Right renal pelvis (tissue), 4 donors: ENCODE results near the gene BIRC3. TPM values are rescaled to one million over a fixed set of nuclear protein-coding genes. Genes with fewer than 3 reads are reported as not detected.
A peak's percentile ranks its signal among the peaks of the same experiment; 100 is the strongest.
"Not testable (repeated sequence)": the region's sequence is repeated elsewhere in the genome, so short reads cannot be mapped to it uniquely, and the experiment has no call there.

Source experiments
- DNase-seq, 4 donors: peaks; one replicate each; pipeline ENCODE4 v3.0.0-alpha.2; 2013; ENCODE audit warnings: low read depth in 4 of 4, low spot score in 3 of 4, missing footprints in 1 of 4
- polyA plus RNA-seq, 4 donors: library from polyadenylated mRNA; unstranded; fragments of 120-200 nt; gene quantifications; one replicate each; pipeline ENCODE4 v1.2.1, GENCODE V29; 2013; ENCODE audit not compliant: insufficient read length in 4 of 4

The BIRC3 gene
- polyA plus RNA-seq, 4 donors: 1.2 to 1.7 (median 1.5) TPM

GRCh38 chr11:102322560-102322959, 5.3 kb downstream of the BIRC3 start:
- no peak for DNase-seq

DNA sequence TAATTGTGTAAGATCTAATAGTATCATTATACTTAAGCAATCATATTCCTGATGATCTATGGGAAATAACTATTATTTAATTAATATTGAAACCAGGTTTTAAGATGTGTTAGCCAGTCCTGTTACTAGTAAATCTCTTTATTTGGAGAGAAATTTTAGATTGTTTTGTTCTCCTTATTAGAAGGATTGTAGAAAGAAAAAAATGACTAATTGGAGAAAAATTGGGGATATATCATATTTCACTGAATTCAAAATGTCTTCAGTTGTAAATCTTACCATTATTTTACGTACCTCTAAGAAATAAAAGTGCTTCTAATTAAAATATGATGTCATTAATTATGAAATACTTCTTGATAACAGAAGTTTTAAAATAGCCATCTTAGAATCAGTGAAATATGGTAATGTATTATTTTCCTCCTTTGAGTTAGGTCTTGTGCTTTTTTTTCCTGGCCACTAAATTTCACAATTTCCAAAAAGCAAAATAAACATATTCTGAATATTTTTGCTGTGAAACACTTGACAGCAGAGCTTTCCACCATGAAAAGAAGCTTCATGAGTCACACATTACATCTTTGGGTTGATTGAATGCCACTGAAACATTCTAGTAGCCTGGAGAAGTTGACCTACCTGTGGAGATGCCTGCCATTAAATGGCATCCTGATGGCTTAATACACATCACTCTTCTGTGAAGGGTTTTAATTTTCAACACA, 6.4 kb downstream of the BIRC3 start:
- no peak for DNase-seq

DNA sequence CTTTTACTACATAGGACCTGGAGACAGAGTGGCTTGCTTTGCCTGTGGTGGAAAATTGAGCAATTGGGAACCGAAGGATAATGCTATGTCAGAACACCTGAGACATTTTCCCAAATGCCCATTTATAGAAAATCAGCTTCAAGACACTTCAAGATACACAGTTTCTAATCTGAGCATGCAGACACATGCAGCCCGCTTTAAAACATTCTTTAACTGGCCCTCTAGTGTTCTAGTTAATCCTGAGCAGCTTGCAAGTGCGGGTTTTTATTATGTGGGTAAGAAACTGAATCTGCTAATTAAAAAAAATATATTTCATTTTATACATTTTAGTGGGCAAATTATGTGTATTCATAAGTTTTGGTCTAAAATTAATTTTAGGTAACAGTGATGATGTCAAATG, 7.8 kb downstream of the BIRC3 start:
- DNase-seq: no peak

DNA sequence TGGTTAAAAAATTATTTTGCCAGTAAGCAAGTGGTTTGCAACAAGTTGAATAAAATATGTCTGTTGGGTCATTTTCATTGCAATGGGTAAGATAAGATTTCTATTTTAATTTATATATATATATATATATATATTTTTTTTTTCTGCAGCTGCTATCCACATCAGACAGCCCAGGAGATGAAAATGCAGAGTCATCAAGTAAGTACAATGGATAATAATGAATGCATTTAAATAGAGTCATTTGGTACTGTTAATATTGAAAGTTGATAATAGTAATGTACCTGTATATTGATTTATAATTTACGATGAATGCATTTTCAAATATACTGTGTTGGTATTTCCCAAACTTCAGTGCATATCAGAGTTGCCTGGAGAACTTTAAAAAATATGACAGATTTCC, 11.5 kb downstream of the BIRC3 start:
- no peak for DNase-seq

GRCh38 chr11:102330231-102330630, 12.9 kb downstream of the BIRC3 start:
- DNase-seq: no peak

- DNase-seq: no peak
Observed at GRCh38 chr11:102331341-102331740, 14.1 kb downstream of the BIRC3 start.

- no peak for DNase-seq
Observed at GRCh38 chr11:102332611-102332994, 15.3 kb downstream of the BIRC3 start.

DNA sequence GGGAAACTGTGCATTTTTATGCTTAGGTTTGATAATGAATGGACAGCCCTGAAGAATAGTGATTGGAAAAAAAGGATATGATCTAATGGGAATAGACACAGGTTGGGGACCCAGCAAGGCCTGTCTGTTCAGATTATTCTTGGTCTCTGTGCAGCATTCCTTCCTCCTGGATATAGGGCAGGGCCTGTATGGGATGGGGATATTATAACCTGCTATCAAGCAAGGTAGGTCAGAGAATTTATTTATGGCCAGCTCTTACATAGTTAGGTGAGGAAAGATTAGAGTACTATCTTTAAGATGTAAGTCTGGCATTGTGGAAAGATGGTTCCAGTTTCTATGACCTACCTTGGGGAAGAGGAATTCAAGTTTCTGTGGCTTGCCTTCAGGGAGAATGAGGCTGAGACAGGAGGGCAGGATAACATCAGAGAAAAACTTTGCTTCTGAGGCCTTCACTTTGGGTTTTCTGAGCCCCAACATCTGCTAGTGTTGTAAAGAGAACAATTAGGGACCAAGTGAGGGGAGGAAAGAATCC, 21.3 kb downstream of the BIRC3 start:
- no peak for DNase-seq

DNA sequence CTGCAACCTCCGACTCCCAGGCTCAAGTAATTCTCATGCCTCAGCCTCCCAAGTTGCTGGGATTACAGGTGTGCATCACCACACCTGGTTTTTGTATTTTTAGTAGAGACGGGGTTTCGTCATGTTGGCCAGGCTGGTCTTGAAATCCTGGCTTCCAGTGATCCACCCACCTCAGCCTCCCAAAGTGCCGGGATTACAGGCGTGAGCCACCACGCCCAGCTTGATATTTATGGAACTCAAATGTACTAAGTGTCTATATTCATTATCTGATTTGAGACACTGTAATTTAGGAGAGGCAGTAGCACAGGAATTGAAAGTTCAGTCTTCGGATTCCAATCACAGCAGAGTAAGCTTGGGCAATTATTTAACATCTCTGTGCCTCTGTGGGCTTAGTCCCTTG, 24.0 kb downstream of the BIRC3 start:
- not testable (repeated sequence) for DNase-seq

- peak; percentile 64 to 76 (median 70) for DNase-seq
Observed at GRCh38 chr11:102341844-102342318, 24.6 kb downstream of the BIRC3 start.

- no peak for DNase-seq
Observed at GRCh38 chr11:102343809-102344208, 26.5 kb downstream of the BIRC3 start.

GRCh38 chr11:102345904-102346303, 28.6 kb downstream of the BIRC3 start:
- DNase-seq: peak in 1 of 4 donors; percentile 4

GRCh38 chr11:102346456-102346747, 29.1 kb downstream of the BIRC3 start:
- peak in 1 of 4 donors; percentile 38 for DNase-seq

GRCh38 chr11:102346748-102347461, 29.6 kb downstream of the BIRC3 start, which contains the start of gene BIRC2:
TSS of gene BIRC2 (plus strand) at chr11:102347214. CDS start at chr11:102349855, 2,641 bp downstream.
- DNase-seq: peak; percentile 90 to 93 (median 92)

DNA sequence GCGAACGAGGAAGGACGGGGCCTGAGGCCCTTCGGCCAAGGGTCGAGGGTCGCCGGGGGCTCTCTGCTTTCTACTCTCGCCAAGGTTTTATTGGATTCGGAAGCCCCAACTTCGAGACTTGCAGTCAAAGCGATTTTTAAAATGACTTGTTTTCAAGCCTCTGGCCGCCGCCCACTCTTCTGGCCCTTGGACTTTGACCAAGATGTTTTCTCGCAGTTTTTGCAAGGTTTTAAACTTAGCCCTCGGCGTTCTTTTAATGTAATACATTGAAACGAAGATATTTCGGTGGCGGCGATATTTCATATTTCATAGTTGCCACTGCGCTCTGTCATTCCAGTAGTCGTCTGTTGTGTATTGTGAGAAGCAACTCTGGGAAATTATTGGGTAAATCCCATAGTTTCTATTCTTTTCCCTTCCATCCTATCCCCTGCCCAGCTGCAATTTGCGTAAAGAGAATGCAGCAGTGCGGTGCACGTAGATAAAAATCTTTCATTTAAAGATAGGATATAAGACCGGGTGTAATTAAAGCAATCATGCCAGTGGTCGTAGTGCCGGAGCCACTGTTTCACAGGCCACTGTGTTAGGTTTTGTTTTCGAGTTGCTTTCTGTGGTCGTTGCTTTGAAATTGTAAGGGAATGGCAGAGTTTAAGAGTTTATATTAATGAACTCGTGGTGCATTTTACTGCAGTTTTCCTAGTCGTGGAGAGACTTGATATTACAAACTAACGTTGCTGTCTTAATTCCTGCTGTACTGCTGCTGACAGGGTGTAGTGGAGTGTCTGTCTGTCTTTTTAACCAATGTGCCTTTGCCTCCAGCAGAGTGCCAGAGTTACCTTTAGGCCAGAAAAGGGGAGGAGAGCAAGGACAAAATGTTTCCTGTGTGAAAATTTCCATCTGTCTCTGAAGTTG, 30.4 kb downstream of the BIRC3 start:
- DNase-seq: peak; percentile 28 to 47 (median 39)

GRCh38 chr11:102357116-102357515, 39.8 kb downstream of the BIRC3 start:
- DNase-seq: no peak

- DNase-seq: no peak
Observed at GRCh38 chr11:102359372-102359771, 42.1 kb downstream of the BIRC3 start.

- no peak for DNase-seq
Observed at GRCh38 chr11:102360681-102361080, 43.4 kb downstream of the BIRC3 start.

DNA sequence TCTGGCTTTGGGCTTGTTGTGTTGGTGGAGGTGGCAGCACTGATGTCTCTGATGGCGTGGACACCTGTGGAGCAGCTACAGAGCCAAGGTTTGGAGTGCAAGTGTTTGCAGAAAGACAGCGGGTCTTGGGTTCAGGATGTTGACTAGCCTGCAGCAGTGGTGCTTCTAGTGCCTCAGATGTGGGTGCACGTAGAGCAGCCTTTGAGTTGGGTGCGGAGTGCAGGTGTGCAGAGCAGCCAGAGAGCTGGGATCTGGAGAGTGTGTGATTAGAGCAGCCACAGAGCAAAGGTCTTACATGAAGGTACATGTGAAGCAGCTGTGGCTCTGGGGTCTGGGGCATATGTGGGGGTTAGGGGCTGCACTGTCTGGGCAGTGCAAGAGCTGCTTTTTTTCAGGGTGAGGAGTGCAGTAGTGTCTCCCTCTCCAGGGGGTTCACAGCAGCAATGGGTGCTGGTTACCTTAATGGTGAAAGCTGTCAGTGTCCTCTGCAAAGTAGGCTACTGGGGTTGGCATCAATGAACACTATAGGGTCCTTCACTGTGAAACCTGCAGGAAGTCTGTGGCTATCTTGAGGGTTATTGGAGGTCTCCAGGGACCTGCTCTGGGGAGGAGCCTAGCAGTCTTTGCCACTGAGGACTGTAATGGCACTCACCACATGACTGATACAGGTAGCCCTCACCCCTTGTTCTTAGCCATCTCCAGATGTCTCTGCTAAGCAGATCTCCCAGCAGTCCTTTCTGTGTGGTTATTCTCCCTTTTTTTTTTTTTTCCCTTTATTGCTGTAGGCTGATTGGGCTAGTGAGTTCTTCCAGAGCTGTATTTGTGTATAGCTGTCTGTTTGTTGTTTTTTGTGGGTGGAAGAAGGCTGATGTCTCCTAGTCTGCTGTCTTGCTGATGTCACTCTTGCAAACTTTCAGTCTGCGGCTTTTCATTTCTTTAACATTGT, 44.1 kb downstream of the BIRC3 start:
- no peak for DNase-seq

- no peak for DNase-seq
Observed at GRCh38 chr11:102364991-102365390, 47.7 kb downstream of the BIRC3 start.
